H54 (cell line): ENCODE measurements around the gene BRPF1.

Source experiments
- DNase-seq: peaks from one replicate; pipeline ENCODE4 v3.0.0; 2011; ENCODE audit warnings: low spot score, mixed read lengths; ENCODE audit not compliant: insufficient read length
- FAIRE-seq: peaks from 3 replicates; lab custom pipeline; 2011; peaks lifted over from hg19 to GRCh38; lab: Jason Lieb, UNC
- POLR2A ChIP-seq: IDR thresholded peaks from 2 replicates; pipeline ENCODE4 v1.6.1; 2011; ENCODE audit warnings: low read depth, mild to moderate bottlenecking, low read length

The BRPF1 gene

GRCh38 chr3:9732740-9733115, 1.2 kb downstream of the BRPF1 start:
- no peak for DNase-seq
- TF ChIP-seq POLR2A, result no peak
- no peak for FAIRE-seq

GRCh38 chr3:9736831-9737230, 5.3 kb downstream of the BRPF1 start:
- FAIRE-seq (no peak), DNase-seq (no peak)
- no peak for TF ChIP-seq POLR2A

GRCh38 chr3:9739181-9739580, 7.6 kb downstream of the BRPF1 start:
- no peak for FAIRE-seq
- no peak for TF ChIP-seq POLR2A
- DNase-seq, result no peak

GRCh38 chr3:9742560-9742959, 11.0 kb downstream of the BRPF1 start:
- no peak for TF ChIP-seq POLR2A
- DNase-seq (no peak), FAIRE-seq (no peak)

GRCh38 chr3:9743548-9743947, 12.0 kb downstream of the BRPF1 start:
- FAIRE-seq (no peak), DNase-seq (no peak)
- no peak for TF ChIP-seq POLR2A

GRCh38 chr3:9744162-9744561, 12.6 kb downstream of the BRPF1 start:
- TF ChIP-seq POLR2A, result no peak
- no peak for FAIRE-seq
- DNase-seq, result no peak

- TF ChIP-seq POLR2A, result no peak
- FAIRE-seq (no peak), DNase-seq (no peak)
These were observed 14.0 kb downstream of the BRPF1 start for GRCh38 chr3:9745521-9745920.

GRCh38 chr3:9746330-9746729, 14.8 kb downstream of the BRPF1 start:
- peak; percentile 88 for DNase-seq
- no peak for TF ChIP-seq POLR2A
- peak; percentile 23 for FAIRE-seq

GRCh38 chr3:9747267-9747666, 15.7 kb downstream of the BRPF1 start:
- TF ChIP-seq POLR2A, result no peak
- FAIRE-seq (peak; percentile 62), DNase-seq (peak; percentile 74)

- no peak for TF ChIP-seq POLR2A
- DNase-seq, result no peak
- no peak for FAIRE-seq
These were observed 16.5 kb downstream of the BRPF1 start for GRCh38 chr3:9748031-9748430.

- no peak for TF ChIP-seq POLR2A
- DNase-seq (no peak), FAIRE-seq (no peak)
These were observed 17.7 kb downstream of the BRPF1 start for GRCh38 chr3:9749296-9749644.

- peak; percentile 55 for TF ChIP-seq POLR2A
- FAIRE-seq, result no peak
- DNase-seq, result peak; percentile 96
These were observed 18.4 kb downstream of the BRPF1 start, which contains the start of gene OGG1 for GRCh38 chr3:9749645-9750555. OGG1 (plus strand) TSS chr3:9749952; CDS start chr3:9750287, 335 bp downstream.

GRCh38 chr3:9750556-9751411, 19.2 kb downstream of the BRPF1 start:
- DNase-seq (no peak), FAIRE-seq (no peak)
- no peak for TF ChIP-seq POLR2A

- TF ChIP-seq POLR2A, result no peak
- DNase-seq, result no peak
- no peak for FAIRE-seq
These were observed 23.1 kb downstream of the BRPF1 start for GRCh38 chr3:9754678-9755077.
